ENCODE measurements around the gene KRTAP12-3.

- no peak for TF ChIP-seq CTCF (IDR thresholded peaks at IDR 0.05)
- no peak for TF ChIP-seq POLR2A (IDR thresholded peaks at IDR 0.05)
Measured at GRCh38 chr21:44701541-44701940, 43.8 kb downstream of the KRTAP12-3 start.

Data from uterus (tissue), 2 donors.